CD4-positive, alpha-beta T cell treated with Interleukin-15 for 1 hour (primary cell): ENCODE measurements around the gene CACHD1.

Experiments used
- DNase-seq: peaks from one replicate; pipeline ENCODE4 v3.0.0-alpha.2; 2020

CACHD1 gene

DNA sequence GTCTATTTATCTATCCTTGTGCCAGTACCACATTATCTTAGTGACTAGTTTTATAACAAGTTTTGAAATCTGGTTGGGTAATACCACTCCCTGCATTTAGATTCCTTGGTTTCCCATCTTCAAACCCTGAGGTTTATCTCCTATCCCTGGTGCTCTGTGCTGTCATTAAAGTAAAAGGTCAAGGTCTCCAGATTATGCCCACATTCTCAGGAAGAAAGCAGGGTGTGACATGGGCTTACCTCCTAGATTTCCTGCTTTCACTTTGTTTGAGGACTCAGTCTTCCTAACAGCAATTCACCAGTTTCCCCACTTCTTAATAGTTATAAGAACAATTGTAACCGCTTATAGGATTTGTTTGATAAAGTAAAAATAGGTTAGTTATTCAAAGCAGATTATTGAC, 86.0 kb downstream of the CACHD1 start:
- no peak for DNase-seq

DNA sequence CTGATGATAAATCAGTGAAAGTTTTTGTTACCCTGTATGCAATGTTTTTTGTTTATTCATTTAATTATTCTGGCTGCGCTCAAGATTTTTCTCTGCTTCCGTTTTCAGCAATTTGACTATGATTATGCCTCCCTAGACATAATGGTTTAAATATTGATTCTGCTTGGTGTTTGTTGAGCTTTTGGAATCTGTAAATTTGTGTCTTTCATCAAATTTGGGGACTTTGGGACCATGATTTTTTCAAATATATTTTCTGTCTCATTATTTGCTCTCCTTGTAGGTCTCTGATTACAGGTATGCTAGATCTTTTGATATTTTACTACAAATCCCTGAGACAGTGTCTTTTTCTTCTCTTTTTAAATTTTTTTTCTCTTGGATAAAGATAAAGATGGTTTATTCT, 92.1 kb downstream of the CACHD1 start:
- DNase-seq: no peak

DNA sequence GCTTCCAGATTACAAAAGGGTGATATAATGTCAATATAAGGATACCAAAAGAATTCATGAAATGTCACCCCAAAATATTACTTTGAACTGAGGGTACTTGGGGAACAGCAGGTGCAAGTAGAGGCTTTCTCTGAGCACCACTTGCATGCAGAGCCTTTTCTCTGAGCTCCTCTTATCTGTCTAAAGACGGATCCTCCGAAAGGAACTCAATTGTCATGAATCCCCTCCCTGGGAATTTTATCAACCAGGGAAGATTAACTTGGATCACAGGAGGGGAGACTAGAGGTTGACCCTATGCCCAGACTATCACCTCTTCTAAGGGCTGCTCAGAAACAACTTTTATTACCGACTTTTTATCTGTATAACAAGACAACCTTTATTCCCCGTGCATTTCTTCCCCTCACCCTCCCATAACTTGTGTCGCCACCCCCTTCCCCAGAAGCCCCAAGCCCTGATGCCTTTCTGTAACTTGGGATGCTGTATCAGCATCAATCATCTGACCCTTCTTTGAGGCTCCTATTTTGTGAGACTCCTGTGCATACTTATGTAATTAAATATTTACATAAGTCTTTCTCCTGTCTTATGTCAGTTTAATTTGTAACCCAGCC, 94.1 kb downstream of the CACHD1 start:
- no peak for DNase-seq

DNA sequence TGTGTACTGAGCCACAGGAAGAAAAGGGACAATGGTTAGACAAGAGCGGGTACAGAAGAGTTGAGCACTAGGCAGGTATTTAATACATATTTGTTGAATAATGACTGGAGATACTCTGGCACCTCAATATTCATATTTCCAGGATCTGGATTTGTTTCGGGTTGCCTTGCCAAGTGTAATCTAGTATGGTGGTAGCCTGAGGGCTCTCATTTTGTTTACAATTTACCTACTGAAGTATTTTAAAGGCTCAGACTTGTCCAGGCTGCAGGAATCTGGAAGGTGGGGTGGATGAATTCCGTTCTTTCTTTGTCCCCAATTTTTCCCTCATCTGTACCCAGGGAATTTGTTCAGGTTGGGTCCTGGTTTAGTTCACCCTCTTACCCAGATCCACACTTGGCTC, 95.0 kb downstream of the CACHD1 start:
- no peak for DNase-seq

DNA sequence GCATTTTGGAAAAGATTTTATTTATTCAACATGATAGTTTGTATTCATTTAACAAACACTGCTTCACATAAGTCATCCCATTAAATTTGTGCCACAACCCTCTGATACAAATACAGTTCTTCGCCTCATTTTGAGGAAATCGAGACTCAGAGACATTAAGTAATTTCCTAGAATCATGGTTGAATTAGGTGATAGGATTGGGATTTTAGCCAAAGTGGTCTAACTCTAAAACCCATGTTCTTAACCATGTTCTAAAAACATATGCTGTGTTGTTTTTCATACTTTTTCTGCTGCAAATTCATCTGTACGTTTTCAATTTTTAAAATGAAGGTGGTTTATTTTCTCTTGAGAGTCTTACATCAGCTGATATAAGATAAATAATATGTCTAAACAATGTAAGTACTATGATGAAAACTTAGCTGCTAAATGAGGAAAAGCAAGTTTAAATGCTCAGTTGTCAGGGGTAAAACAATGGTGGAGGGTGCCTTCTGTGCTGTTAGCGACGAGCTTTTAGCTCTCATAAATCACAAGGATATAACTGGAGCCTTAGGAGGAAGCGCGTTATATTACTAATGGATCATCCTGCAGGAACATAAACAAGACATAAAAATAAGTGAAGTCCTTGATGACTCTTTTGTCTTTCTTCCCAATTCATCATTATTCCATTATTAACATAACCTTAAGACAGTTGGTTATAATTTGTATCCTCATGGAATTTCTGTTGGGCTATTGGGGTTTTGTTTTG, 97.7 kb downstream of the CACHD1 start:
- DNase-seq: no peak

DNA sequence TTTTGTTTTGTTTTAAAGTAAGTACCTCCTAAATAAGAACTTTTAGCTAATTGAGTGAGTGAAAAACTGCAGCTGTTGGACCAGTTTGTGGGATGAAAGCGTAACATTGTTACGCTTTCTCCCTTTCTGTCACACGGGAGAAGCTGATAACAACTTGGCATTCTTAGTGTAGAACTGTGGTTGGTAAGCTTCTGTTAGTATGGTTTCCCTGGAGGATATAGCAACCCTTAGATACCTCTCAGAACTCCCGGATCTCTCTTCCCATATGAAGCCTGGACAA, 98.2 kb downstream of the CACHD1 start:
- DNase-seq: no peak

DNA sequence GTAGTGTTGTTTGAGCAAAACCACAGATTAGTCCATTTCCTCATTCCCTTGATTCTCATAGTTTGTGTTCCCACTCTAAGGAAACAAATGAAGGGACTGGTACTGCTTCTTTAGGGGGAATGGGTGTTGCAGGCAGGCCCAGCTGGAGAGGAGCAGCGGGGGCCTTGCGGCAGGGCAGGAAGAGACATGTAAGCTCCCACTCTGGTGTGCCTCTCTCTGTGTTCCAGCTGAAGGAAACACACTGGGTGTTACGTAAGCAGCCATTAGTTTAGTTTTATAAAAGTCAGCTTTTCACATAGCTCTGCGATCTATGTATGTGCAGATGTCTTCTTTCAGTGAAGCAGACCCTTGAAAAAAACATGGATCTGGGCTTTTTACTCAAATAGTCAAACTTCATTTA, 99.5 kb downstream of the CACHD1 start:
- no peak for DNase-seq

DNA sequence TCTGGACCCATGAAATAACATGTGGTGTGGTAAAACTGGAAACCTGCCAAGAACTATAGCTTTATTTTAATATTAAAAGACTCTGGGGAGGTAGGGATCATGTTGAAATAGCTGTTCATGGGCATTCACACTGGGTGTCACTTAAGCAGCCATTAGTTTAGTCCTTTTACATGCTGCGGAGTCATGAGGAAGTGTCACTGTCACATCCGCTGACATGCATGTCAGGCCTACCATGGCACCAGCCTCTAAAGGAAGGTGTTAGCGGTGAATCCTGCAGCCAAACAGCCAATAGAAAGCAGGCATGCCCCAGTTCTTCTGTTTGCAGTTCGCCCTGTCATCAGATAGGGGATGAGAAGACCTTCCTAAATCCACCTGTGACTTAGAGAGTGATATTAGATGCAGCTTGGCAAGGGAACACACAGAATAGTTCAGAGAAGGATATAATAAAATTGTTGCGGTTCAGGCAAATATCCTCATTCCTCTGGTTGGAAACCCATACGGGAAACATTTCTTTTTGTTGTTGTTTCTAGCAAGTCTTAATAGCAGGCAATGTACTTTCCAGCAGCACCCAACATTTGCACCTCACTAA, 100.4 kb downstream of the CACHD1 start:
- DNase-seq: no peak

DNA sequence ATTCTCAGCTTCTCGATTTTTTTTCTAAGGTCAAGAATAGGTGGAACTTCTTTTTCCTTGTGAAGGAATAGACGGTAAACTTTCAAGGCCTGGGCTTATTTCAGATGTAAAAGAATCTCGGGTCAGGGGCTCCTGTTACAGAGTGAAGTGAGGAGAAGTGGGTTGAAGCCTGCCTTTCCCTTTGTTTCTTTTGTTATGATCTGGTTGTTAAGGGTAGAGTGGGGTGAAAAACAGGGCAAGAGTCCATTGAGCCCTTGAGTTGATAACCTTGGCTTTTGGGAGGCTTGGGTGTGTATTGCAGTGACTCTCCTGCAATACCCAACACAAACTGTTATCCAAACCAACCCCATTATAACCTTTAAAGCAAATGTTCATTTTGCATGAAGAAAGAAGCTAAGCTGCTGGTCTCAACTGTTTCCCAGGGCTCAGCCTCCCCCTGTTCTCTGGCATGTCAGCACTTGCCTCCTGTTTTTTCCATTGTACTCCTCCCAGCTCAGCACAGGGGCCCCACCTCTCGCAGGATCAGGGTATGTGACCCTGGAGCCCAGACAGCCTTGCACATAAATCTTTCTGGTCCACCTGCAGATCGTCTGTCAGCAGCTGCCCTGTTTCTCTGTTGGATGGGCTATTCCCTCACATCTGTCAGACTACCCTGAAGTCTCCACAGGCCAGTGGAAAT, 102.4 kb downstream of the CACHD1 start:
- DNase-seq: no peak

DNA sequence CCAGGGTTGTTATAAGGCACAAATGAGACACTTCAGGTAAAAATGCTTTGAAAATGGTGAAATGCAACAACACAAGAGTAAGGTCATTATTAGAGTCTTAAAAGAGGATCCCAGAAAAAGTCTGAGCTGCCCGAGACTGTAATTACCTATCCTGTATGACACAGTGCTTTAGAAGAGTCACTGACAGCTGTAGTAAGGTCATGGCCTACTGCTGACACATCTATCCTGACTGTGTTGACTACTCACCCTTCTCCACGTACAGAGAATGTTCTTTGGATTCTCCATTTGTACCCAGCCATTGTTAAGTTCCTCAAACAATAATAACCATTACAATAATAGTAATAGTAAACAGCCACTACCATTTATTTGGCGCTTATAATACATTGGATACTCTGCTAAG, 104.4 kb downstream of the CACHD1 start:
- no peak for DNase-seq

DNA sequence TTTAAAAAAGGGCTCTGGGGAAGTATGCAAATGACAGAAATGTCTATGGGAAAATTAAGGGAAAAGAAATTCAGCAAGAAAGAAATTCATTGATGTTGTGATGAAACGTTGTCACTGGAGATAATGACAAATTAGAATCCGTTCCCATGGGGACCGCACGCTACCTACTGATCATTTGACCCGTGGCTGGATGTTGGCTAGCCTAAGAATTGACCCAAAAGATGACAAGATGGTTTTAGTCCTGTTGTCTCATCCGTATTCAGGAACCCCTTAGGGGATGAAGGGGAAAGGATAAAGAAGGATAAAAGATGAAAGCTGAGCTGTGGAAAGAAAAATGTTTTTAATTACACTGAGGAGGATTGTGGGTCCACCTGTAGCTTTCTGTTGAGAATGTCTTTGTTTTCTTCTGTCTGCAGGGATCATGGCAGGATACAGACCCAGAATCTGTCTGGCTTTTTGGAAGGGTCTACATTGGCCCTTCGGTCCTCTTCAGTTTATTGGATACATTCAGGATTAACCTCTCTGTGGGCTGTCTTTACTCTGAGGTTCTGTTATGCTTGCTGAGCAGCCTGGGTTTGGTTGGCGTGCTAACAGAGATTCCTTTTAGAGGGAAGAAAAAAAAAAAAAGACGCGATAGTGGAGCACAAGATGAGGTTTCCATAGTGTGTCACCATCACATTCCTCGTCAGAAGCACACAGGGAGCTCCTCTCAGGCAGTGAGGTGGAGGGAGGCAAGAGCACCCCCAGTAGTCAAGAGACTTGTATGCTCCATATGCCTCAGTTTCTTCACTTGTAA, 106.2 kb downstream of the CACHD1 start:
- no peak for DNase-seq

DNA sequence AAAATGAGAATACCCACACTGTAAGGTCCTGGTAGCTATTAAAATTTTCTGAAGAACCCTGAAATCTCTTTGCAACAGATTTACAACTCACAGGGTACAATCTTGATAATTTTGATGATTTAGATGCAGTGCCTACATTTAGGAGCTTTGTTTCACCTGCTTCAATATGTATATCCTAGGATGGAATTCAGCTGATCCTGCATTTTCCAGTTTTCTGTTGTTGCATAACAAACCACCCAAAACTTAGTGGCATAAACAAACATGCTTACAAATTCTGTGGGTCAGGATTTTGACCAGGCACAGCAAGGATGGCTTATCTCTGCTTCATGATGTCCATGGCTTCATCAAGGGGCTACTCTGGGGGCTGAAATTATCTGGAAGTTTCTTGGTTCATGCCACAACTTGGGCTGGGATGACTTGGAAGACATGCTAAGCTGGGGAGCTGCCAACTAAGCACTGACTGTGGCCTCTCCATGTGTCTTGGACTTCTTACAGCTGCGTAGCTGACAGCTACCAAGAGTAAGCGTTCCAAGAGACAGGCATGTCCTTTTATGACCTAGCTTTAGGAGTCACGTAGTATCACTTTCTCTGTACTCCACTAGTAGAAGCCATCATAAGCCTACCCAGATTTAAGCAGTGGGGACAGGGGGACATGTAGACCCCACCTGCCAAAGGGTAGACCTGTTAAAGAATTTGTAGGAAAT, 108.5 kb downstream of the CACHD1 start:
- DNase-seq: no peak

DNA sequence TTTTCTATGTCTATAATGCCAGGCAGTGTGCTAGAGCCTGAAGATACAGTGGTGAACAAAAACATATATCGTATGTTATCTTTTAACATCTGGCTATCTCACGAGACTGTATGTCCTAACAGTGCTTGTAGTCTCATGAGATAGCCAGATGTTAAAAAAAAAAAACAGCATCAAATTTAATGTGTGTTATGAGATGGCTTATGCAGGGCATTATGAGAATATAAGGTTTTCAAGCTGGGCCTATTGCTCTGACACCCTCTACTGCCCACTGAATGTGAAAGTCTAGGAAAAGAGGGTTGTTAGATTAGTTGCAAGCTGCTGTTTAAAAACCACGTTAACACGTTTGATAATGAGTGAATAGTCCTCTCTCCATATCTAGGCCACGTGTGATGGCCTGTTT, 109.8 kb downstream of the CACHD1 start:
- no peak for DNase-seq

DNA sequence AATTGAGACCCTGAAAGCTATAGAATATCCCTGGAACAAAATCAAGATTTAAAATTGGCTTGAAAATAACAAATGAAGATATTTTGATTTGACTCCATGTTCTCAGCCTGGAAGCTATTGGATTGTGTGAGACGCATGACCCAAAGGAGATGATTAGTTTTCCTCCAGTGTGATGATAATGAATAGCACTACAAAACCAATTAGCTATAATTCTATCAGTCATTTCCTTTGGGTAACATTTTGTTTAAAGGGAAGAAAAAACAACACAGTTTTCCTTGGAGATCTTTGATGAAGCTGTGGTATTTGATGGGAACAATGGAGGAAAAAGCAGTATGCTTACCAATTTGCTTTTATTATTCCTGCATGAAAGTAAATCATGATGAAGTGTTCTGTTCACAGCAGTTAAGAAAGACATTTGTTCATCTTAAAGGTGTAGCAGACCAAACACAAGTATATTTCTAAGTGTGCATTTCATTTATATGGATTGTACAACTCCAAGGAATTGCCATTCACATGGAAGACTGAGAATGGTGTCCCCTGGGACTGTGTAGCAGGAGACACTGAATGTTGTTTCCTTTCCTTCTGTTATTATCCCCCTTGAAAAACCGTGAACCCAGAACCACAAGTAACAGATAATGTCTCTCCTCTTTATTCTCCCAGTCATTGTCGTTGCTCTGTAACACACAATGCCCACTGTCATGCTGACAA, 111.4 kb downstream of the CACHD1 start:
- no peak for DNase-seq

DNA sequence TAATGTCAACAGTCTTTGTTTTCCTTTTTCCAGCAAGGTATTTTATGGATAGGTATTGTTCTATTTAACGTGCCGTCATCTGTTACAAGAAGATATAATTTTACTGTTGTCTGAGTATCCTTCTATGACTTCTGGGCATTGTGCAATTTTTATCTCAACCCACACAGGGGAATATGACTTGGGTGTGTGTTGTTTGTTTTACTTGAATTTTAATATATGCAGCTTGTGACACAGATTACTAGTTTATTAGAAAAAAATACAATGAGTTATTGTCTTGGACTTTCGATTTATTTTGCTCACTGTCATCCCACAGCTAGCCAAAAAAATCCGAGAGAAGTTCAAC, 111.9 kb downstream of the CACHD1 start:
- no peak for DNase-seq

DNA sequence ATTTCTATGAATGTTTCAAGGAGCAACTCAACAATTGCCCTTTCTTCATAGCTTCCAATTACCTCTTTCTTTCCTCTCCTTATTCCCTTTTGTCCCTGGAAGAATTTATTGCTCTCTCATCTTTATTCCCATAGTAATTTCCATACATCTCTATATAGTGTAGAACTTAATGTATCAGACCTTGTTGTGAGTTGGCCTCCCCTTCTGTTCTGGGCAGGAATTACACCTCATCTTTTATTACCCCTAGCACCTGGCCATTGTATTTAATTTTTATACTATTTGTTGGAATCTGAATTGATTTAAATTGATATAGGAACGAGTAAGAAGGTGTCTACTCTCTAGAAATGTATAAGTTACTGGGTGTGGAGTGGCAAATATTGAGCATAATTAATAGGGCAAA, 114.5 kb downstream of the CACHD1 start:
- no peak for DNase-seq

DNA sequence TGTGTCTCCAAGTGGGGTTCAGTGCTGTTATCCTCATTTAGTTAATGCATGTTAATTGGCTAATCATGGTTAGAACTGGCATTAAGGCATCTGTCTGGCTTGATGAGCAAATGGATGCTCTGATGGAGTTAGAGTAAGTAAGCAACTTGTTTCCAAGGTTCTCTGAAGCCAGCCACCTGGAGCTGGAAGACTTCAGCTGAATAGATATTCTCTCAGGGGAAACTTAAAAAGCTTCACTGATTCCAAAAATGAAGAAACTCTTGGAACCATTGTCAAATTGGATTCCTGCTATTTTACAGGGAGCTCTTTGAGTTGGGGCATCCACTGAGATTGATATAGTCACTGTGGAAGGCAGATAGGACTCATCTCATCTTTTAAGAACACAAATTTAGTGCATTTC, 118.9 kb downstream of the CACHD1 start:
- no peak for DNase-seq

DNA sequence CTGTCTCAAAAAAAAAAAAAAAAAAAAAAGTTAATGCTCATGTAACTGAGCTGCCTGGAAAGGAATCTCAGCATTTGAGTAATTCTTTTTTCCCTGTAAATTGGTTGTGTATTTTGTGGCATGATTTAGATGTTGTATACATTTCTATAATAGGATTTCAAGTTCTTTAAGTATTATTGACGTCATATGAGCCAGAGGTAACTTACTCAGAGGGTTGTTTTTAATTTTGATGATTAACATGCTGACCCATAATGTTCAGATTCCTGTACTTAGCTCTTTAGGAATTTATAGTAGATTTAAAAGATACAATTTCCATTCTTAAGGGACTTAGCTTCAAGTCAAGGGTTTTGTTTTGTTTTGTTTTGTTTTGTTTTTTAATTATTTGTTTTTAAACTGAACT, 120.4 kb downstream of the CACHD1 start:
- no peak for DNase-seq

DNA sequence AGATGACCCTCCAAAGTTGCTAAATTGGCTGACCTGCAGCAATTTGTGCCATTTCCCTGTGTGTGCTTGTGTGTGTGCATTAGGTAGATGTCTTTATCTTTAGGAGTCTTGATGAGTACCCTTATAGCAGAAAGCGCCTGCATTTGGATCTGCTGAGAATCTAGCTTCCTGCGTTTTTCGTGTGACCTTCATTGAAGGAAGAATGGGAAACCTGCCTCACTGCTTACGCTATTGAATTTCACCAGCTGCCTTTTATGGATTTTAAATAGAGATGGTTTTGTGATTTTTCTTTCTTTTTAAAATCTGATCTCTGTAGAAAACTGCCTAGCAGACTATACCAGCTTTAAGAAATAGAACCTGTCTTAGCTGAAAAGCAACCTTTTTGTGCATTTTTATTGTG, 124.5 kb downstream of the CACHD1 start:
- DNase-seq: no peak

DNA sequence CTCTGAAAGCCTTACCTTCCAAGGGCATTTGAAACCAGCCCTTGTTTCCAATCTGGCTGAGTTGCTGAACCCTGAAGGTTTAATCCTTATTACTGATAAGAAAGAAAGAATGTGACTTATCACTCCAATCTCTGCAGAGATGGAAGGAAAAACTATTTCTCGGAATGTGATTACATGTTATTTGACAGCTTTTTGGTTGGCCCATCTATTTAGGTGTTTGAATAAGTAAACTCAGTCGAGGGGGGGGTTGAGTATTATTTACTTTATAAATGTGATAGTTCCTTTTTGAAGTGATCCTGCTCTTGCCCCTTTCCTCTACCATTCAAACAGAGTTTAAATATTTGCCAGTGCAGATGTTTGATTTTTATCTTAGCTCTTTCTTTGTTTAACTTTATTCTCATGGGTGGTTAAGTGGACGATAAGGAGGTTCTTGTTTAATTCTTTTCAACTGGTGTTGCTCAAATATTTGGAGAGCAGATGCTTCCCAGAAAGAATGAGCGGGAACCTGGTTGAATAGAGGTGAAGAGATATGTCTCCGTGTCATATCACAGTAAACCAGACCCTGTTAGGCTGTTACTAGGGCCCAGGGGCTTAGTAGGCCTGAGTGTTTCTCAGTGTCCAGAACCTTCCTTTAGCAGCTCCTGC, 126.1 kb downstream of the CACHD1 start:
- no peak for DNase-seq

DNA sequence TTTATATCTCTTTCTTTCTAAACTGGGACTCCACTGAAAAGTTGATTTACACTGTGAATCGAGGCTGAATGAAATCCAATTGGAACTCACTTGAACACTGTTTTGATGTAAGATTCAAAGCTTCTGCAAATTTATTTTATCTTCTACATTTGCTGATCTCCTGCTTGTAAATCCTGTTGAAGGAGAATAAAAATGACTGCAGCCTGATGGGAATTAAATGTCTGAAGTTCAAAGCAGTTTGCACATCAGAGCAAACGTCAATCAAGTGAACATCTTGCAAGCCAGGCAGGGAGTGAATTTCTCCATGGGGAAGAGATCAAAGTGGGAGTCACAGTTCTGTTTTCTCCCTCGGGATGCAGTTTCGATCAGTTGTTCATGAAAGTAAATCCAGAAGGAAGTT, 127.2 kb downstream of the CACHD1 start:
- DNase-seq: no peak

DNA sequence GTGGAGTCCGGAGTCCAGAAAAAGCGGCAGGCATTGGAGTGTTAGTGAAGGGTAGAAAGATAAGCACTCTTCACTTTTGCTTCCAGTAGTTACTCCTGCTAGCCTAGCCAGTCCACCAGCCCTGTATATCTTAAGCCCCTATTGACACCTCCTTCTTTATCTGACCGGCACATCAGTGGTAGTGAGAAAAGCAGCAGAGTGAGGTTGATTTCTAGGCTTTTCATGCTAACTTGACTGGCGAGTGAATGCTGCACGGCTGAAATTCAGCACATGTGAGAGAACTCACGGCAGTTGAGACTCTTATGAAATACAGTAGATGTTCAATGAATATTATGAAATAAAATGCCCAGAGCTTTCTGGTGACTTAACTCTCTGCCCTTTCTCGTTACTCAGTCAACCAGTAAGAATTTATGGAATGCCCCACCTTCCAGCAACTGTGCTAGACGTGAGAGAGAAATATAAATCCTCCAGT, 128.2 kb downstream of the CACHD1 start:
- no peak for DNase-seq
